ENCODE data around the gene C3orf38. TPM values are rescaled to one million over a fixed set of nuclear protein-coding genes. Genes with fewer than 3 reads are reported as not detected.

C3orf38 gene
- total RNA-seq, 1 experiment from 2014 or later, result 18.6 TPM

- TF ChIP-seq ZBTB33 (IDR thresholded peaks at IDR 0.05; ENCODE audit: extremely low read depth, insufficient replicate concordance, low read length) (no peak), ZNF274 (IDR thresholded peaks at IDR 0.05; ENCODE audit: low read depth, low read length) (no peak), RAD21 (IDR thresholded peaks at IDR 0.05; ENCODE audit: low read depth) (no peak), CBX3 (IDR thresholded peaks at IDR 0.05; ENCODE audit: low read depth) (no peak), JUND (IDR thresholded peaks at IDR 0.05) (no peak)
- TF ChIP-seq, protein P1, sequence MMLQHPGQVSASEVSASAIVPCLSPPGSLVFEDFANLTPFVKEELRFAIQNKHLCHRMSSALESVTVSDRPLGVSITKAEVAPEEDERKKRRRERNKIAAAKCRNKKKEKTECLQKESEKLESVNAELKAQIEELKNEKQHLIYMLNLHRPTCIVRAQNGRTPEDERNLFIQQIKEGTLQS (IDR thresholded peaks at IDR 0.05), result no peak
Measured at GRCh38 chr3:88131695-88132094, 18.1 kb upstream of the C3orf38 start (continued).

- RAD21 ChIA-PET (ENCODE audit: low non-redundant PET in 1 of 2, low total read pairs in 2 of 2, uncharacterized antibody in 2 of 2, unreplicated experiment in 2 of 2), result no interaction called here
- no peak for ATAC-seq
- no peaks in the 10 kb centered on the region for H3K27me3 ChIP-seq (ENCODE audit: insufficient read depth, low read length)
Measured at GRCh38 chr3:88132894-88133293, 16.9 kb upstream of the C3orf38 start.

More at GRCh38 chr3:88132894-88133293, 16.9 kb upstream of the C3orf38 start:
- intact Hi-C loops (cut with micrococcal nuclease), result no loop called here
- Histone ChIP-seq H3K27ac (ENCODE audit: low read depth, low read length) (no peak overlapping the region), H3K4me2 (ENCODE audit: low read length) (no peak overlapping the region), H3K9me2 (ENCODE audit: insufficient read depth) (no peaks in the 10 kb centered on the region), H3K79me2 (ENCODE audit: insufficient read depth, low read length) (peaks cover 3% of the 10 kb centered on the region; the same call in 1 of the 2 replicates), H4K20me1 (ENCODE audit: insufficient read depth) (no peaks in the 10 kb centered on the region), H2AFZ (ENCODE audit: low read depth, low read length, poor library complexity, severe bottlenecking) (no peak overlapping the region), H3K36me3 (ENCODE audit: control insufficient read depth in 1 of 2, insufficient read depth in 2 of 2, low read length in 2 of 2) (no peaks in the 10 kb centered on the region; a peak in 2 of 4 replicates), H3K4me3 (replicated peaks in 1 of 2; ENCODE audit: low read depth in 1 of 2, low read length in 2 of 2) (no peak overlapping the region), H3K9ac (ENCODE audit: low read length) (no peak overlapping the region), H3K4me1 (ENCODE audit: control insufficient read depth in 1 of 2, insufficient read depth in 2 of 2, low read length in 2 of 2) (no peaks in the 10 kb centered on the region), H3K9me3 (ENCODE audit: control insufficient read depth in 1 of 2, insufficient read depth in 1 of 2, low read depth in 1 of 2, low read length in 2 of 2) (no peaks in the 10 kb centered on the region)
- ChIA-PET CTCF (interaction anchor here (1.7 kb wide), 1 partner anchor 19 kb away, joined by 6 read pairs; no protein-coding TSS in a partner anchor), POLR2A (no interaction called here)
- TF ChIP-seq TCF7L2 (IDR thresholded peaks at IDR 0.05; ENCODE audit: borderline replicate concordance, extremely low read depth, insufficient read depth, insufficient read length) (no peak), EZH2phosphoT487 (IDR thresholded peaks at IDR 0.05; ENCODE audit: borderline replicate concordance) (no peak), SP1 (IDR thresholded peaks at IDR 0.05; ENCODE audit: low read depth) (no peak), CEBPB (IDR thresholded peaks at IDR 0.05; ENCODE audit: low read depth) (no peak)
- TF ChIP-seq, protein P1 (IDR thresholded peaks at IDR 0.05), result no peak
- BruUV-seq (replicated peaks), result no TSS peak
- DNase-seq (ENCODE audit: low read depth, low spot score), result no peak
